ENCODE data around the gene KRTAP25-1.

Gene KRTAP25-1

GRCh38 chr21:30249936-30250335, 39.4 kb downstream of the KRTAP25-1 start:
- DNase-seq (ENCODE audit: low spot score), result no peak

GRCh38 chr21:30248844-30249243, 40.5 kb downstream of the KRTAP25-1 start:
- no peak for DNase-seq (ENCODE audit: low spot score)

GRCh38 chr21:30245061-30245460, 44.3 kb downstream of the KRTAP25-1 start:
- DNase-seq (ENCODE audit: low spot score), result no peak

- DNase-seq (ENCODE audit: low spot score), result no peak
These were observed 45.6 kb downstream of the KRTAP25-1 start for GRCh38 chr21:30243691-30244090.

- DNase-seq (ENCODE audit: low spot score), result no peak
These were observed 48.7 kb downstream of the KRTAP25-1 start for GRCh38 chr21:30240661-30241060.

Data from CD4-positive, alpha-beta T cell treated with Interleukin-2 at 100 ng/mL for 4 hours (primary cell).